ENCODE data around the gene KIF27. TPM values are rescaled to one million over a fixed set of nuclear protein-coding genes. Genes with fewer than 3 reads are reported as not detected.
"Not testable (repeated sequence)": the region's sequence is repeated elsewhere in the genome, so short reads cannot be mapped to it uniquely, and the experiment has no call there.

Gene KIF27
- total RNA-seq, 1 experiment from 2014 or later: 2.2 TPM

DNA sequence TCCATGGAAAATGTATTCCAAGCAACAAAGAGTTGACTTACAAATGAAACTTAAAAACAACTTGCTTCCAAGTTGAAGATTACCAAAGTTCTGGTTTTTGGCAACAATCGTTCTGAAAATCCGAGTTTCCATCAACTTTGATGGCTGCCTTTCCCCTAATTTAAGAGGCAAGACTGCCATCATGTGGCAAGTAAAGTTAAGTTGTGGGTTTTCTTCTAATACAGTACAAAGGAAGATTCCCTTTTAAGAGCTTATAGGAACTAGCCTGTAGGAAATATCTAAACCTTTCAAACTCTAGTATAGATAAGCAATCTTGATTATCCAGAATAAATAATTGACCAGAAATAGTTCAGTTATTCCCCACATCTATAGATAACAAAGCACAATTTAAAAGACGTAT is 9.0 kb downstream of the KIF27 start:
- H3K27ac ChIP-seq (ENCODE audit: low read length); H3K79me2 ChIP-seq (ENCODE audit: low read length); H3K9me2 ChIP-seq (replicated peaks; ENCODE audit: low read length); H3K36me3 ChIP-seq (ENCODE audit: low read depth, low read length); H3K4me3 ChIP-seq (ENCODE audit: low read length); BruUV-seq (replicated peaks); H3K27me3 ChIP-seq (ENCODE audit: low read length); H3F3A ChIP-seq (ENCODE audit: low read length, unreplicated experiment); H3K4me2 ChIP-seq (ENCODE audit: low read length); H4K20me1 ChIP-seq (ENCODE audit: low read length); H3K4me1 ChIP-seq (ENCODE audit: insufficient read depth, low read length); H2AFZ ChIP-seq (ENCODE audit: low read length); POLR2A ChIA-PET (ENCODE audit: unreplicated experiment); H3K9ac ChIP-seq (ENCODE audit: low read length); H3K9me3 ChIP-seq (ENCODE audit: low read length): not testable (repeated sequence)
- intact Hi-C loops (cut with micrococcal nuclease): loop anchor here (5.0 kb wide), 1 partner anchor 75 kb away; no protein-coding TSS in a partner anchor
- CTCF ChIA-PET: interaction anchor here (0.7 kb wide), 1 partner anchor 8 kb away, joined by 3 read pairs; no protein-coding TSS in a partner anchor
- TF ChIP-seq CTCF (conservative IDR thresholded peaks at IDR 0.05; ENCODE audit: low read depth, low read length): peak; percentile 34; the same call in 1 of the 2 replicates
- ATAC-seq (peak; percentile 56), DNase-seq (peak; percentile 25)

DNA sequence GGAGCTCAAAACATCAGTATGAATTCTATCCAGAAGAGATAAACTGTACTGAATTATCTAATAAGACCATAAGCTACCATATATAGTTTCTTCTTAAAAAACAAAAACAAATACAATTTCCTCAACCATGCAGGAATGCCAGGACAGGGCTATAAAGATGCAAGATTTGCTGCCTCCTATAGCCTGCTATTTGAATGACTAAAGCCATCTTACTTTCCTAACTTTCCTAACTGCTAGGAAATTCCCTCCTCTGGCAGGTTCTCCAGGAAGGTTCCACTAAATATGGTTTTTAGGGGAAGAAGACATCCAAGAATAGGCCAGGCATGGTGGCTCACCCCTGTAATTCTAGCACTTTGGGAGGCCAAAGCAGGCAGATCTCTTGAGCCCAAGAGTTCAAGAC is 15.1 kb downstream of the KIF27 start:
- ATAC-seq (no peak), DNase-seq (peak; percentile 6)
- H3K27ac ChIP-seq (ENCODE audit: low read length): no peak overlapping the region
- no peaks in the 10 kb centered on the region for H4K20me1 ChIP-seq (ENCODE audit: low read length)
- ChIA-PET POLR2A (ENCODE audit: unreplicated experiment) (no interaction called here), CTCF (no interaction called here)
- H3K9me2 ChIP-seq (replicated peaks; ENCODE audit: low read length): no peaks in the 10 kb centered on the region
- no peaks in the 10 kb centered on the region for H3F3A ChIP-seq (ENCODE audit: low read length, unreplicated experiment)
- H3K27me3 ChIP-seq (ENCODE audit: low read length): no peaks in the 10 kb centered on the region
- H3K36me3 ChIP-seq (ENCODE audit: low read depth, low read length): no peaks in the 10 kb centered on the region
- no peak overlapping the region for H3K9ac ChIP-seq (ENCODE audit: low read length)
- no peak overlapping the region for H2AFZ ChIP-seq (ENCODE audit: low read length)
- H3K4me3 ChIP-seq (ENCODE audit: low read length): no peak overlapping the region
- intact Hi-C loops (cut with micrococcal nuclease): no loop called here
- no peaks in the 10 kb centered on the region for H3K9me3 ChIP-seq (ENCODE audit: low read length)
- H3K79me2 ChIP-seq (ENCODE audit: low read length): no peaks in the 10 kb centered on the region
- no peak overlapping the region for H3K4me2 ChIP-seq (ENCODE audit: low read length)
- BruUV-seq (replicated peaks): no TSS peak
- H3K4me1 ChIP-seq (ENCODE audit: insufficient read depth, low read length): no peaks in the 10 kb centered on the region
- TF ChIP-seq EZH2phosphoT487 (IDR thresholded peaks at IDR 0.05; ENCODE audit: borderline replicate concordance, low read length): no peak
- TF ChIP-seq EZH2 (IDR thresholded peaks at IDR 0.05; ENCODE audit: low read length, unreplicated experiment): no peak
- peak; percentile 18; the same call in 1 of the 2 replicates for TF ChIP-seq CTCF (conservative IDR thresholded peaks at IDR 0.05; ENCODE audit: low read depth, low read length)

DNA sequence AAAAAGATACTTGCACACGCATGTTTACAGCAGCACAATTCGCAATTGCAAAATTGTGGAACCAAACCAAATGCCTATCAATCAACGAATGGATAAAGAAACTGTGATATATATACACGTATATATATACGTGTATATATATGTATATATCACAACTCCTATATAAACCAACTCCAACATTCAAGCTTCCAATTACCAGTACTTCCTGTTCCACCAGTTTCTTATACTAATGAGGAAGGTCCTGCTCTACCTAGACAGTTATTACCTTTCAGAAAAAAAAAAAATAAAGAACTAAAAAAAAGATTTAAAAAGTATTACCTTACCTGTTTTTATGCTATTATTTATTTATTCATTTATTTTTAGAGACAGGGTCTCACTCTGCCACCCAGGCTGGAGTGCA is 20.6 kb downstream of the KIF27 start:
- H3F3A ChIP-seq (ENCODE audit: low read length, unreplicated experiment); H3K4me1 ChIP-seq (ENCODE audit: insufficient read depth, low read length); H3K4me3 ChIP-seq (ENCODE audit: low read length); H3K9ac ChIP-seq (ENCODE audit: low read length); POLR2A ChIA-PET (ENCODE audit: unreplicated experiment); H2AFZ ChIP-seq (ENCODE audit: low read length); H3K27me3 ChIP-seq (ENCODE audit: low read length); H3K27ac ChIP-seq (ENCODE audit: low read length); BruUV-seq (replicated peaks); H3K9me2 ChIP-seq (replicated peaks; ENCODE audit: low read length); H3K9me3 ChIP-seq (ENCODE audit: low read length); ATAC-seq; CTCF ChIA-PET; H3K79me2 ChIP-seq (ENCODE audit: low read length); H3K4me2 ChIP-seq (ENCODE audit: low read length); intact Hi-C loops (cut with micrococcal nuclease); H4K20me1 ChIP-seq (ENCODE audit: low read length); H3K36me3 ChIP-seq (ENCODE audit: low read depth, low read length): not testable (repeated sequence)
- DNase-seq: peak; percentile 38

DNA sequence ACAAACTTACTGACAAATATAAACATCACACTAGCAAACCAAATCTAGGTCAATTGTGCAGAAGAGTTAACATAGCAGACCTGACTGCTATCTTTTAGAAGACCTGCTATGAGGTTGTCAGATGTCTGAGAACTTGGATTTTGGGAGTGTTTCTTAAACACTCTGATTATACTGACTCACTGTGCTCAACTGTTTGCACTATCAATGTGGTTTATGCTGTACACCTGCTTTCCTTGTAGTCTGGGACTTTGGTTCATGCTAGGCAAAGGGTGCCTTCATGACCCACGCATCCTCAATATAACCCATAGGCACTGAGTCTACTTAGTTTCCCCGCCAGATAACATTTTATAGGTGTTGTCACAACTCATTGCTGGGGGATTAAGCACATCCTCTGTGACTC is 26.9 kb downstream of the KIF27 start:
- H4K20me1 ChIP-seq (ENCODE audit: low read length); H3K4me2 ChIP-seq (ENCODE audit: low read length); H3K9ac ChIP-seq (ENCODE audit: low read length); H2AFZ ChIP-seq (ENCODE audit: low read length); intact Hi-C loops (cut with micrococcal nuclease); H3K4me1 ChIP-seq (ENCODE audit: insufficient read depth, low read length); H3K36me3 ChIP-seq (ENCODE audit: low read depth, low read length); H3K4me3 ChIP-seq (ENCODE audit: low read length); H3K27ac ChIP-seq (ENCODE audit: low read length); H3K9me3 ChIP-seq (ENCODE audit: low read length); H3K9me2 ChIP-seq (replicated peaks; ENCODE audit: low read length); POLR2A ChIA-PET (ENCODE audit: unreplicated experiment); H3K79me2 ChIP-seq (ENCODE audit: low read length); H3K27me3 ChIP-seq (ENCODE audit: low read length); H3F3A ChIP-seq (ENCODE audit: low read length, unreplicated experiment); DNase-seq; BruUV-seq (replicated peaks); CTCF ChIA-PET: not testable (repeated sequence)
- ATAC-seq: peak; percentile 45

- H3K27me3 ChIP-seq (ENCODE audit: low read length); H3K9ac ChIP-seq (ENCODE audit: low read length); DNase-seq; intact Hi-C loops (cut with micrococcal nuclease); POLR2A ChIA-PET (ENCODE audit: unreplicated experiment); H4K20me1 ChIP-seq (ENCODE audit: low read length); H3K9me3 ChIP-seq (ENCODE audit: low read length); H3K27ac ChIP-seq (ENCODE audit: low read length); H3K4me2 ChIP-seq (ENCODE audit: low read length); CTCF ChIA-PET; H3K79me2 ChIP-seq (ENCODE audit: low read length); H3K36me3 ChIP-seq (ENCODE audit: low read depth, low read length); H2AFZ ChIP-seq (ENCODE audit: low read length); H3K9me2 ChIP-seq (replicated peaks; ENCODE audit: low read length); ATAC-seq; H3K4me3 ChIP-seq (ENCODE audit: low read length); BruUV-seq (replicated peaks); H3K4me1 ChIP-seq (ENCODE audit: insufficient read depth, low read length); H3F3A ChIP-seq (ENCODE audit: low read length, unreplicated experiment): not testable (repeated sequence)
Measured at GRCh38 chr9:83886498-83886897, 34.7 kb downstream of the KIF27 start.
